ENCODE data around the gene NTSR2.
A peak's percentile ranks its signal among the peaks of the same experiment; 100 is the strongest.

The NTSR2 gene

GRCh38 chr2:11669454-11670291, at the start of gene NTSR2:
NTSR2 (minus strand) TSS chr2:11670195; CDS start chr2:11670129, 66 bp downstream.
- DNase-seq, result peak; percentile 14

GRCh38 chr2:11719230-11719977, 49.4 kb upstream of the NTSR2 start:
- DNase-seq, result no peak

- no peak for DNase-seq
These were observed 48.6 kb upstream of the NTSR2 start for GRCh38 chr2:11718606-11719005.

GRCh38 chr2:11717623-11718022, 47.6 kb upstream of the NTSR2 start:
- no peak for DNase-seq

DNA sequence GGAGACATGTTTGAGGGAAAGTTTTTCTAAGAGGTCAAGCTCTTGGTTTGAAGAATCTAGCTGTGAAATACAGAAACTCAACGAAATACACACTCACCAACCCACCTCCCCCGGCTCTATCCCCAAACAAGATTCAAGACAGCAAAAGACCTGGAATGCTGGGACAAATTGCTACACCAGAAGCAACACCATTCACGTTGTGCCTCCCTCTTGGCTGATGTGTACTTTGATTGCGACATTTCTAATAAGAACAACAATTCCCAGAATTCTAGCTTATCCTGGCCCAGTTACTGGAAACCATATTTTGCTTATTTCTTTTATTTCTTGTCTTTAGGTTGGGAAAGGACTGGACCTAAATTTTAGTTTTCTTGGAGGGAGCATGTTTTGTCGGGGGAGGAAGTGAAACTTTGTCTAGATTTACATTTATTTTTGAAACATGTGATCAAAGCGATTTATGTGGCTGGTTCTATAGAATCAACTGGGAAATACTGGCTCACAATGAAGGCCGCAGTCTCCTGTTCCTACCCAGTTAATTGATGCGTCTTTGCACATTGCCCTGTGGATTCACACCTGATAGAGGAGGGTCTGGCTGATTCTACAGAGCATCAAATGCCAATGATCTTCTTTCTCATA, 46.8 kb upstream of the NTSR2 start:
- DNase-seq, result no peak

GRCh38 chr2:11715987-11716652, 46.1 kb upstream of the NTSR2 start:
- DNase-seq, result no peak

GRCh38 chr2:11713815-11714214, 43.8 kb upstream of the NTSR2 start:
- DNase-seq, result no peak

GRCh38 chr2:11712866-11713265, 42.9 kb upstream of the NTSR2 start:
- no peak for DNase-seq

GRCh38 chr2:11711751-11712150, 41.8 kb upstream of the NTSR2 start:
- DNase-seq, result no peak

GRCh38 chr2:11711354-11711716, 41.3 kb upstream of the NTSR2 start:
- DNase-seq, result no peak

GRCh38 chr2:11710632-11711353, 40.8 kb upstream of the NTSR2 start:
- no peak for DNase-seq

DNA sequence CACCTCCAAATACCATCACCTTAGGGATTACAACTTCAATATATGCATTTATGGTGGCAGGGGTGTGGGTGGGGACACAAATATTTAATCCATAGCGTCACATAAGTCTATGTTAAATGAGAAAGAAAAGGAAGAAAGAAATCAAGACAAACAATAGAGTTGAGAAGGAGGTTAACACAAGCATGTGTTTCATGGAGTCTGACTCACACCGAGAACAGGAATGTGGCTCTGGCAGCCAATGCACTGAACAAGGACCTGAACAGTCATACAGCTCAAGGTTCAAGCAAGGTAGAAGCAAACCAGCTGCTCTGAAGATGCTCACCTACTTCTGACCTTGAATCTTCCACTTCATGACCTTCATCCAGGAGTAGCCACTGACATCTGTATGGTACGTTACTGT, 40.2 kb upstream of the NTSR2 start:
- no peak for DNase-seq

GRCh38 chr2:11709293-11709692, 39.3 kb upstream of the NTSR2 start:
- DNase-seq, result no peak

DNA sequence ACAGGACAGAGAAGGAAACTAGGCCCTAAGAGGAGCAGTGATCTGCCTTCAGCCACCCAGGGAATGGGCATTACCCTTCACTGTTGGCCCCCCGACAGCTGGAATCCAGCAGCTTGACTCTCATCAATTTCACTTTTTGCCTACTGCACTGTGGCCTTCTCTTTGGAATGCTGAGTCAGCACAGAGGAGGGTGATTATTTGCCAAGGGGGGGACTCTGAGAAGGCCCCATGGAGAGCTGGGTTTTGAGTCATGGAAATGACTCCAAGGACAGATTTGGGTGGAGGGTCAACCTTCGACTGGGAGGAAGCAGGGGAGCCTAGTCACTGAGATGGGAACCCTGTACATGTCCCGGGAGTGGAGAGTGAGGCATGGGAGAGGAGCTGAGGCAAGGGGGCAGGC, 38.1 kb upstream of the NTSR2 start:
- no peak for DNase-seq

DNA sequence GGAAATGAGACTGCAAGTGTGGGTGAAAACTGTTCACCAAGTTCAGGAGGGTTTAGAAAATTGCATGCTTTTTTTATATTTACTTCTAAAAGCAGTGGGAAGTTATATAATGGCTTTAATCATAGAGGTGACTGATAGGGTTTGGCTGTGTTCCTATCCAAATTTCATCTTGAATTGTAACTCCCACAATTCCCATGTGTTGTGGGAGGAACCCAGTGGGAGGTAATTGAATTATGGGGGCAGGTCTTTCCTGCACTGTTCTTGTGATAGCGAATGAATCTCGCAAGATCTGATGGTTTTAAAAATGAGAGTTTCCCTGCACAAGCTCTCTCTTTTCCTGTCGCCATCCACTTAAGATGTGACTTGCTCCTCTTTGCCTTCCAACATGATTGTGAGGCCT, 35.7 kb upstream of the NTSR2 start:
- no peak for DNase-seq

DNA sequence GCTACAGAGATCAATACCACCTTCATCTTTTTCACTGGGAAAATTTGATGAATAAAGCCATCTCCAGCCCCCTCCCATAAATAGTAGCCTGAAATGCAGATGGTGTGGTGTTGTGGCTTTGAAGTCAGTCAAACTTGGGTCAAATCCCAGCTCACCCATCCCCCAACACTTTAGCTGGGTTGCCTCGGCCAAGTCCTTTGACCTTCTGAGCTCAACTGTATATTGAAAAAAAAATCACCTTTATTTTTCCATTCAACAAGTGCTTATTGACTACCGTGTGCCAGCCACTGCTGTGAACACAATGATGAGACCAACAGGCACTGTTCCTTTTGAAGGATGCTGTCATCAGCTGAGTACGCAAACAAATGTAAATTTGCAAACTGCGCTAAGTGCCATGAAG, 35.1 kb upstream of the NTSR2 start:
- DNase-seq, result no peak

GRCh38 chr2:11703700-11704099, 33.7 kb upstream of the NTSR2 start:
- DNase-seq, result no peak

GRCh38 chr2:11702946-11703345, 33.0 kb upstream of the NTSR2 start:
- no peak for DNase-seq

DNA sequence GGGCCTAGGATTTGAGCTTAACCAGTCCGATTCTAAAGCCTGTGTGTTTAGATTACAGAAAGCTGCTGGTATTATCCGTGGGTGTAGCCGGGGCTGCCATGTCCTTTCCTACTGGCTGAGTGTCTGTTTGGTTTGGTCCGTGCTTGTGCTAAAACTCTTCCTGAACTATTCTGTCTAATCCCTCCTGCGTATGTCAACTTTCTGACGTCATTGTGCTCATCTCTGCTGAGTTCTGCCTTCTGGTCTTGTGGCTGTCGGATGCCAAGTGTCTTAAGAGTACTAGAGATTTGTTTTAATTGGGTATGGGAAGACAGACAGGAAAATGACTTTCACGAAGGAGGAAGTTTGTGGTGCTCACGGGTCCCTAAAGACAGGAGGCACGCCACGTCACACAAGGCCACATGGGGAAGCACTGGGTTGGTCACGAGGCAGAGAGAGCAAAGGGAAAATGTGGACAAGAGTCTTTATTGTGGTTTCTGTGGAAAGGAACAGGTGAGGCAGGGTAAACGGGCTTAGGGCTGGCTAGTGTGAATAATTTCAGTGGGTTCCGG, 31.8 kb upstream of the NTSR2 start:
- no peak for DNase-seq

DNA sequence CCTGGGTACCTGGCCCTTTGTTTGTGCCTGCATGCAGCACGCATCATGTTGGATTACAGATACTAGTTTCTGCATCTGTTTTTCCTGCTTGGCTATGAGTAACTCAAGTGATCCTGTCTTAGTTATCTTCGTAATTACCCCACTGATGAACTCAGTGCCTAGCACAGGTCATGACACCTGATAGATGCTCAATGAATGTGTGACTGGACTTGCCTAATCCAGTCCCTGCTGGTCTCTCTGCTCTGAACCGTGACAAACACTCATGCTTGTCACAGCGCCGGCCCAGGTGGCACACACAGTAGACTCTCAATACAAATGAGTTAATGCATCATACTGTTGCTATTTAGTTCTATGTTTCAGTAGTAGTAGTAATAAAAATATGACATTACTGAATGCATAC, 31.2 kb upstream of the NTSR2 start:
- no peak for DNase-seq

DNA sequence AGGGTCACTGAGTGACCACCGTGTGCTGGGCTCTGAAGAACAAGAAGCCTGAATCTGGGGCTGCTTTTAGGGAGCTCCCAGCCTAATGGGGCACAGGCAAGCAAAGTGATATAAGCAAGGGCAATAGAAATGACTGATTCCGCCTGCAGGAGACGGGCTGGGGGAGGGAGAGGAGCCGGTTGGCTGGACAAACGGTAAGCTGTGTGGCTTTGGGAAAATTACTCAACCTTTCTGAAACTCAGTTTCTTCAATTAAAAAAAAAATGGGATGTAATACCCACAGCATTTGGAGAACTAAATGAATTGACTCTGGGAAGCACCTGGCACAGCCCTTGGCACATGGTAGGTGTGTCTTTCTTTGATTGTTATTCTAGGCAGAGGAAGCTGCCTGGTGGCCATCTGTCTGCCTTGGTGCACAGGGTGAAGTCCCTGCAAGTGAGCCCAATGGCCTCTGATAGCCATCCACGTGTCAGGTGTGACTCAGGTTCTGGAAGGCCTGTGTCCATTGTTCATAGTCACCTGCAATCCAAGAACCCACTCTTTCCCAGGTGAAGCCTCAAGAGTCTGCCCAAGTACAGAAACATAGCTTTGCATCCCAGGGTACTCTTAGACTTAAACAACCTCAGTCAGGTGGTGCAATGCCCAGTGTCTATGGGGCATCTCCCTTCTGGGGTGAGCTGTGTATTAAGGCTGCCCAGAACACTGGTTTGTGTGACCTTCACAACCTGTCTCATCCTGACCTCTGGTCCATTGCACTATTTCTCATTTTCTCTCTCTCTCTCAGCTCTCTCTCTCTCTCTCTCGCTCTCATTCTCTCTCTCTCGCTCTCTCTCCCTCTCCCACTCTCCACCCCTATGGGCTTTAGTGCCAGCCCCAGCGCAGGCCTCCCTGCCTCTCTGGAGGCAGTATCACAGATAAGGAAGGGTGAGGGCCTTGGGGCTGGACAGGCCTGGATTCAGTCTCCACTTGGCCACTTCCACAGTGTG, 30.0 kb upstream of the NTSR2 start:
- DNase-seq, result no peak

Data from activated naive CD4-positive, alpha-beta T cell treated with Interleukin-2 at 50 U/mL for 16 hours (primary cell).